Measurements from ENCODE around the gene SLC25A19. TPM values are rescaled to one million over a fixed set of nuclear protein-coding genes. Genes with fewer than 3 reads are reported as not detected.

Gene SLC25A19
- total and polyA plus RNA-seq, 2 of the 8 experiments (the other 6 are each of a cell fraction or from before 2014, with no cell fraction given), result 28.6 to 32.6 TPM

- Histone ChIP-seq H3K23me2 (ENCODE audit: low read depth, low read length) (no peaks in the 10 kb centered on the region), H3K9ac (replicated peaks in 1 of 4; ENCODE audit: extremely low read depth in 1 of 4, low read depth in 3 of 4, low read length in 3 of 4) (no peak overlapping the region), H3K23ac (ENCODE audit: insufficient read length) (no peak overlapping the region), H3K4me3 (ENCODE audit: extremely low read depth in 1 of 4, insufficient read depth in 2 of 4, low read depth in 3 of 4, low read length in 4 of 4) (no peak overlapping the region), H2AK5ac (ENCODE audit: low read depth, low read length) (no peak overlapping the region), H2AFZ (ENCODE audit: low read length) (no peak overlapping the region), H3K36me3 (ENCODE audit: control insufficient read depth in 2 of 4, insufficient read depth in 4 of 4, low read length in 3 of 4) (peaks cover 27 to 61% (median 51%) of the 10 kb centered on the region in 4 experiments), H3K14ac (ENCODE audit: insufficient read length) (no peak overlapping the region), H3K4ac (replicated peaks; ENCODE audit: insufficient read length, low read depth, low read length) (no peak overlapping the region), H2BK15ac (ENCODE audit: low read length) (no peak overlapping the region), H3K27ac (ENCODE audit: low read depth, low read length) (no peak overlapping the region), H2BK5ac (ENCODE audit: low read depth, low read length) (no peak overlapping the region), H2BK20ac (ENCODE audit: low read length) (no peak overlapping the region), H4K5ac (ENCODE audit: insufficient read length, low read depth, low read length) (no peak overlapping the region), H3K56ac (replicated peaks; ENCODE audit: insufficient read length, low read depth, low read length) (no peak overlapping the region), H3K27me3 (replicated peaks in 1 of 4; ENCODE audit: control insufficient read depth in 3 of 4, extremely low read depth in 1 of 4, insufficient read depth in 3 of 4, low read length in 3 of 4) (no peaks in the 10 kb centered on the region), H3K79me1 (ENCODE audit: low read depth, low read length) (no peaks in the 10 kb centered on the region), H3K18ac (ENCODE audit: extremely low read depth, low read length) (no peak overlapping the region), H2BK12ac (ENCODE audit: low read depth, low read length) (no peak overlapping the region), H3K79me2 (ENCODE audit: control insufficient read depth in 1 of 2, insufficient read depth in 2 of 2, low read length in 2 of 2) (peaks cover 0 to 2% of the 10 kb centered on the region in 2 experiments; a peak in 1 of 4 replicates), H4K20me1 (replicated peaks in 1 of 2; ENCODE audit: control insufficient read depth in 1 of 2, insufficient read depth in 2 of 2, low read length in 2 of 2) (peaks cover 14 to 23% of the 10 kb centered on the region in 2 experiments), H3K4me2 (ENCODE audit: insufficient read depth in 1 of 2, low read depth in 2 of 2, low read length in 2 of 2) (no peak overlapping the region), H4K91ac (replicated peaks; ENCODE audit: insufficient read length, low read length) (no peak overlapping the region), H2BK120ac (replicated peaks; ENCODE audit: low read depth, low read length) (no peak overlapping the region), H4K8ac (ENCODE audit: extremely low read depth, insufficient read depth, low read length) (no peak overlapping the region; the same call in 1 of the 2 replicates), H3K9me3 (ENCODE audit: insufficient read depth in 2 of 2, low read depth in 1 of 2, low read length in 1 of 2) (no peaks in the 10 kb centered on the region), H3K4me1 (replicated peaks in 1 of 4; ENCODE audit: control insufficient read depth in 3 of 4, insufficient read depth in 4 of 4, low read length in 3 of 4) (peaks cover 0 to 4% (median 0%) of the 10 kb centered on the region in 4 experiments; a peak in 3 of 7 replicates)
- DNase-seq (ENCODE audit: low read depth in 1 of 2, low spot score in 2 of 2) (no peak), FAIRE-seq (no peak)
- CTCF ChIA-PET (ENCODE audit: partially characterized antibody), result interaction anchor here (1.0 to 16.5 kb wide), 11 partner anchors 7 to 186 kb away, joined by 3 to 369 read pairs (median 14); partner anchors contain the start of genes GGA3, MIF4GD, MRPS7 and SLC25A19
- POLR2A ChIA-PET (ENCODE audit: partially characterized antibody), result interaction anchor here (1.2 to 6.3 kb wide), 3 partner anchors 18 to 27 kb away, joined by 4 to 53 read pairs (median 17); partner anchors contain the start of genes GGA3, MIF4GD and MRPS7
- TF ChIP-seq EZH2 (IDR thresholded peaks at IDR 0.05; ENCODE audit: low read depth, low read length, severe bottlenecking) (no peak), EP300 (IDR thresholded peaks at IDR 0.05; ENCODE audit: borderline replicate concordance in 1 of 2, low read depth in 2 of 2, low read length in 2 of 2) (no peak)
- 89% methylated on average over 17 of the region's 17 CpGs; no CpG with 5 or more reads in 1 of the 2 experiments for WGBS, 2 experiments (ENCODE audit: extremely low coverage in 1 of 2, insufficient coverage in 1 of 2, insufficient read length in 1 of 2, insufficient replicate concordance in 2 of 2, low coverage in 1 of 2, low lambda C conversion rate in 2 of 2, missing lambda C conversion rate in 1 of 2)
Measured at GRCh38 chr17:75242461-75243042, 46.7 kb downstream of the SLC25A19 start.
